GM04504 (cell line): ENCODE results near the gene STX16.

Source experiments
- DNase-seq: peaks from one replicate; pipeline ENCODE4 v3.0.0-alpha.2; 2012; ENCODE audit warnings: low read depth

Gene STX16

DNA sequence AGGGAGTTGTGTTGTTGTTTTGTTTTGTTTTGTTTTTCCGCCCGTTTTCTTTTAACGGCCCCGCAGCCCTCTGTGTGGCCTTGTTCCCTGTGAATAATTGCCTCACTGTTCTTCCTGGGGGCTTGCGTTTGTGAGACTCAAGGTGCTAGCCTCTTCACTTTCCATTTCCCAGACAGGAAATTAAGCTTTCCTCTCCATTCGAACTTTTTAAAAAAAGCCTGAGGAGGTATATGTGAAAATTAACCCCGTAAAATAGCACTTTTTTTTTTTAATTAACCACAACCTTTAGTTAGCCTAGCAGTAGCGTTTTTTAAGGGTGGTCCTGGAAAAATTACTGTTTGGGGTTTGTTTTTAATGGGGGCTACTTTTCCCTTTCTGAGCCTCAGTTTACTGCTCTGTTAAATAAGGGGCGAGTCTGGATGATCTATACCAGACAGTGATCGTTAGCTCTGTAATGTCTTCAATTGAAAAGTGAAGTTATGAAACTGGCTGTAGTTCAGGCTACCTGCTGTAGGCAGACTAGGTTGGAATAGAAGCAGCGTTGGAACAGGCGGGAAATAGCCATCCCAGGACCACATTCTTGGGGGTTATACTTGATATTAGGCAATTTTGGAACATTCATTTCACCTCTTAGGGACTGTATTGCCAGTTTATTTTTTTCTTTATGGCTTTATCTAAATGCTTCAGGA, 1.7 kb downstream of the STX16 start:
- DNase-seq, result no peak

GRCh38 chr20:58654337-58654736, 3.3 kb downstream of the STX16 start:
- no peak for DNase-seq

GRCh38 chr20:58655328-58656107, 4.4 kb downstream of the STX16 start:
- DNase-seq, result no peak

DNA sequence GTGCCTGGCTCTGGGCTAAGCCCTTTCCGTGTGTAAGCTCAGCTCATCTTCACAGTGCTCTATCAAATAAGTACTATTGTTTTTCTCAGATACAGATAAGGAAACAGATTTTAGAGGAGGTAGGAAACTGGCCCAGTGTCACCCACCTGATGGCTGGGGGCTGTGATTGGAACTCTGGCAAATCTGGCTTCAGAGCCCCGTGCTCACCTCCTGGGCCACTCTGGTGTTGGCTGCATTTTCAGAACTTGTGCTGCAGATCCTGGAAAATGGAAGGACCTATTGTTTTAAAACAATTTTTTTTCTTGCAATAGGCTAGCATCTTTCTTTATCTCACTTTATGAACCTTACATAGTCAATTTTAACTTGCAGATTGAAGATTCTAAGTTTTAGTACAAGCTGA, 5.7 kb downstream of the STX16 start:
- DNase-seq, result no peak

DNA sequence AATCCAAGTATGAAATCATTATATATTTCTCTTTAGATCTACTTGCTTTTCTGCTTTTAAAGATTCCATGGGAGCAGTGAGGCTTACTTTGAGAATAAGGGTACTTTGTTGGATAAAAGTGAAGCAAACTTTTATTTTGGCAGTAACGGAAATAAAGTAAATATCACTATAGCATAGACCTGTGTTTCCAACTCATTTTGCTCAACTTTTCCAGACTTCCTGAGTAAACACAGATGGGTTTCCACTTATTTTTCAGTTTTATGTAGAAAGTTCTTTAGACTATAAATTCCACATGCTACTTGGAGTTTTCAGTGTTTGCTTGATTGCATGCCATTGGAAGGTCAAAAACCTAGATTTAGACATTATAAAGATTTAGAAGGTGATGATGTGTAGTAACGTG, 6.2 kb downstream of the STX16 start:
- DNase-seq, result no peak

DNA sequence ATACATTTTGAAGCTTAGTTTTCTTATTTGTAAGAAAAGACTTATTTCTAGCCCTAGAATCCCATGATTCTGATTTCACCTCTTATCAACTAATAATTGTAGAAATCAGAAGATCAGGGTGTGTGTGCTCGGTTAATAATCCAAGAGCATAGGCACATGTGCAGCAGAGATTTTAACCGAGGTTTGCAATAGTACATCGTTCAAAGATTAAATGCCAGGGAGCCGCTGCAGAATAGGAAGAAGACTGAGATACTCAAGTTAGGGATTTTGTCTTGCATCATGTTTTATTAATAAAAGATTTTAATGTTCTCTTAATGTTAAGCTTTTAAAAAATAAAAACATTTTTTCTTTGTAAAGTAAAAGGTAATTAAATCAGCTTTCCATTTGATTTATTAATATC, 6.9 kb downstream of the STX16 start:
- DNase-seq, result no peak

- no peak for DNase-seq
Measured at GRCh38 chr20:58658760-58659159, 7.7 kb downstream of the STX16 start.

- DNase-seq, result no peak
Measured at GRCh38 chr20:58659841-58660240, 8.8 kb downstream of the STX16 start.

GRCh38 chr20:58660855-58661597, 9.9 kb downstream of the STX16 start:
- DNase-seq, result no peak

DNA sequence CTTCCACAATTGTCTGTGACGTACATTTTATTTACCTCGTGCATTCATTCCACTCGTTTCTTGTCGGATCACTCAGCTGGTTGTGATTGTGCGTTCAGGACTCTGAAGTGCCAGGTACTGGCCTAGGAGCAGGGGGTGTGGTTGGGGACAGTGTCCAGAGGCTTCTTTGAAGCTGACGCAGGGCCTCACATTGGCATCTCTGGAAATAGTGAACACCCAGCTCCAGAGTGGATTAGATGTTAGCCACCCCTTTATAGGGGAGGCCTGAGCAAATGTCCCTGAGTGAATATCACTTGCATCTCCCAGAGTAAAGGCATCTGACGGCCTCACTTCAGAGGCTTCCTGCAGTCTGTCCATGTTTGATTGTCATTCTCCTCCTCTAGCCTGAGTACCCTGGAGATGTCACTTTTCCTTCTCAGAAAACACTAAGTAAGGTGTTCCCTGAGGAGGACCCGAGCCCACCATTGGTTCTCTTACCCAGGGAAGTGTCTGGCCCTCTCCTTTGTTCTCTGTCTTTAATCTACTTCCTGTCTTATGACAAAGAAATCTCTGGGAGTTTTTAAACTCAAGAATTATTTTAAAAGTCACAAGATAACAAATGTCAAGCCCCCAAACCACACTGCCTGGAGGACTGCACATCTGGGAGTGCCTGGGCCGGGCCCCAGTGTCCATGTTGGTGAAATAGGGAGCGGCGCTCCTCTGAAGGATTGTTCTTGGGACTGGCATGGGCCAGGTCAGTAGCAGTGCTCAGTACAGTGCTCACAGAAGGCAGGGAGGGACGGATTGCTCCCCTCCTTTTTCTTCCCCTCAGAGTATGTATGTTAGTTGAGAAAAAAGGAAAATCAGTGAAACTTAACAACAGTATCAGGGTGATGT, 10.8 kb downstream of the STX16 start:
- no peak for DNase-seq

- no peak for DNase-seq
Measured at GRCh38 chr20:58664331-58664730, 13.2 kb downstream of the STX16 start.

DNA sequence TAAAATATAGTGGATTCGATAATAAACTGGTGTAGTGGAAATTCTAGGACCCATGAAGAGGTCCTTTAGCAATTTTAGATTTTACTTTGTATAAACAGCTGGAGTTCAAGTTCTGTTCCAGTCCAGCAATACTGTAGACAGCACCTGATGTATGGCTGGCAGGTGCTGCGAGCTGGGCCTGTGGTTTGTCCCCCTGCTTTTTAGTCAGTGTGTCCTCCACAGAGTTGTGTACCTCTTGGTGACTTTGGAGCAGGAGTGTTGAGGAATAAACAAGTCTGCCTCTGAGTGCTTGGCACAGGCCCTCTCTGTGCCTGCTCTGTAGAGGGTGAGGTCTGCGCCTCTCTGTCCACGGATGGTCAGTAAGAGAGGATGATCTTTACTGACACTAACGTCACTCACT, 13.8 kb downstream of the STX16 start:
- DNase-seq, result no peak

DNA sequence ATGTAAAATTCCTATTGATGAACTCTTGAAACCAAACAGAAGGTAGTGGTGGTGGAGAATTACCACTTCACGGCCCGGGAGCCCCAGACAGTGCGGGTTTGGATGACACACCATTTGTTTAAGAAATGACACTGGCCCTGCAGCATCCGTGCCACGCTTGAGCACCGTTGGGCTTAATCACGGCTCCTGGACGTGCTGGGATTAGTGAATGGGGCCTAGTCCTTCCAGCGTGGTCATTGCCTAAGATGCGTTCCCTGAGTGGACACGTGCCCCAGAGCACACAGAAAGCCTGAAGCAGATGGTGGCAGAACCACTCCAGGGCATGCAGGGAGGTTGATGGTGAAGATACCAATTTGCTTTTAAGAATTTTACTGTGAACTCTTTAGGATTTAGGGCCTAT, 14.5 kb downstream of the STX16 start:
- DNase-seq, result no peak

GRCh38 chr20:58666702-58667101, 15.6 kb downstream of the STX16 start:
- DNase-seq, result no peak

GRCh38 chr20:58667975-58668374, 16.9 kb downstream of the STX16 start:
- DNase-seq, result no peak

GRCh38 chr20:58668901-58669286, 17.8 kb downstream of the STX16 start:
- DNase-seq, result no peak

- no peak for DNase-seq
Measured at GRCh38 chr20:58669287-58670006, 18.4 kb downstream of the STX16 start.

- DNase-seq, result no peak
Measured at GRCh38 chr20:58670102-58670501, 19.0 kb downstream of the STX16 start.

GRCh38 chr20:58670659-58671058, 19.6 kb downstream of the STX16 start:
- DNase-seq, result no peak

GRCh38 chr20:58673119-58673518, 22.0 kb downstream of the STX16 start:
- DNase-seq, result no peak

GRCh38 chr20:58675146-58675584, 24.1 kb downstream of the STX16 start:
- DNase-seq, result no peak
